ENCODE measurements around the gene ACACB. TPM values are rescaled to one million over a fixed set of nuclear protein-coding genes. Genes with fewer than 3 reads are reported as not detected.

Gene ACACB
- total RNA-seq, 2 donors from 2014 or later: 37.5 to 51.3 TPM

DNA sequence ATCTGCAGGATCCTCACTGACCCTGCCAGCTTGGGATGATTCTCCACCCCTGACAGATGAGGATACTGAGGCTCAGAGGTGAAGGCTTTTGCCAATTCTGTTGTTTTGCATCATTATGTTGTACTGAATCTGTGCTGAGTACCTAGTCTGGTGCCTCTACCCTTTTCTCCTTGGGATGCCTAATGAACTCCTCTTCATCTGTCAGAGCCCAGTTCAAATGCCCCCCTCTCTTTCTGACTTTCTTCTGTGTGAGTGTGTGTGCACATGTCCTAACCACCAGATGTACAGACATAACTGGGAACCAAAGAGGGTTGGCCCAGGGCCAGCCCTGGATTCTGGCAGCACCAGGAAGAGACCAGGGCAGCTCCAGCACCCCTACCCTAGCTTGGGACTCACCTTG, 169.9 kb downstream of the ACACB start:
- DNase-seq (ENCODE audit: low spot score): no peak
- no peaks in the 10 kb centered on the region for H3K36me3 ChIP-seq
- TF ChIP-seq, protein P1, sequence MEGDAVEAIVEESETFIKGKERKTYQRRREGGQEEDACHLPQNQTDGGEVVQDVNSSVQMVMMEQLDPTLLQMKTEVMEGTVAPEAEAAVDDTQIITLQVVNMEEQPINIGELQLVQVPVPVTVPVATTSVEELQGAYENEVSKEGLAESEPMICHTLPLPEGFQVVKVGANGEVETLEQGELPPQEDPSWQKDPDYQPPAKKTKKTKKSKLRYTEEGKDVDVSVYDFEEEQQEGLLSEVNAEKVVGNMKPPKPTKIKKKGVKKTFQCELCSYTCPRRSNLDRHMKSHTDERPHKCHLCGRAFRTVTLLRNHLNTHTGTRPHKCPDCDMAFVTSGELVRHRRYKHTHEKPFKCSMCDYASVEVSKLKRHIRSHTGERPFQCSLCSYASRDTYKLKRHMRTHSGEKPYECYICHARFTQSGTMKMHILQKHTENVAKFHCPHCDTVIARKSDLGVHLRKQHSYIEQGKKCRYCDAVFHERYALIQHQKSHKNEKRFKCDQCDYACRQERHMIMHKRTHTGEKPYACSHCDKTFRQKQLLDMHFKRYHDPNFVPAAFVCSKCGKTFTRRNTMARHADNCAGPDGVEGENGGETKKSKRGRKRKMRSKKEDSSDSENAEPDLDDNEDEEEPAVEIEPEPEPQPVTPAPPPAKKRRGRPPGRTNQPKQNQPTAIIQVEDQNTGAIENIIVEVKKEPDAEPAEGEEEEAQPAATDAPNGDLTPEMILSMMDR (IDR thresholded peaks at IDR 0.05): no peak
- H3K4me1 ChIP-seq (ENCODE audit: control insufficient read depth in 1 of 2, low read depth in 2 of 2): peaks cover 0 to 5% of the 10 kb centered on the region in 2 donors
- H3K9me3 ChIP-seq: no peaks in the 10 kb centered on the region
- H3K4me3 ChIP-seq: no peak overlapping the region
- H3K27ac ChIP-seq: no peak overlapping the region
- no peaks in the 10 kb centered on the region for H3K27me3 ChIP-seq (replicated peaks; ENCODE audit: insufficient read depth)
- no peak for ATAC-seq (ENCODE audit: insufficient number of reproducible peaks, low FRiP score, low read depth)

DNA sequence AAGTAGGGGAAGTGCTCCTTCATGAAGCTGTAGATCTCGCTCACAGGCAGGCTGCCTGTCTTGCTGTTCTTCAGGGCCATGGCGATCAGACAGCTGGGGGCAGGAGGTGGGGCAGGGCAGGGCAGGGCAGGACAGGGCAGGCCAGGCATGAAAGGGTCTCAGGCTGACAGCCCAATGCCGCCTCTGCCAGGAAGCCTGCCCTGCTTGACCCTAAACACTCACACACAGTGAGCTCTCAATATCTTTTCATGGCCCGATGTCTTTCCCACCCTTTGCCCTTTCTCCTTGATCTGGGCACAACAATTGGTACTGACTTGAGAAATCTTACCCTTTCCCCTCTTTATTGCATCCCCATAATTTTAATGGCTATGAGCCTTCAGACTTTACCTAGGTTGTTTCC, 170.3 kb downstream of the ACACB start:
- H3K4me3 ChIP-seq: no peak overlapping the region
- no peak for ATAC-seq (ENCODE audit: insufficient number of reproducible peaks, low FRiP score, low read depth)

DNA sequence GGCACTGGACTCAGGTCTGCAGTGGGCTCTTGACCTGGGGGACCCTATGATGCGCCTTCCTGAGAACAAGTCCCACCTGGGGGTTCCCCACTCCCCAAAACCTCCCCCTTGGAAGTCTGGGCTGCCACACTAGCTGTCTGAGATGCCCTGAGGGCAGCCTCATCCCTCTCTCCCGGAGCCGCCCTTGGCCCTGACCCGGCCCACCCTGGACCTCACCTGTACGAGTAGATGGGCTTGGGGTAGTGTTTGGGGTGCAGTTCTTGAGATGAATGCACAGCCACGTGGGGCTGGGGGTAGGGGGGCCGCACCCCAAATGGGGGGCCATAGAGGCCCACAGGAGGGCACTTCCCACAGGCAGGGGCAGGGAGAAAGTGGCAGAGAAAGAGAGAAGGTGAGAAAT, 170.8 kb downstream of the ACACB start:
- Histone ChIP-seq H3K27me3 (replicated peaks; ENCODE audit: insufficient read depth) (no peaks in the 10 kb centered on the region), H3K4me1 (ENCODE audit: control insufficient read depth in 1 of 2, low read depth in 2 of 2) (peaks cover 0 to 11% of the 10 kb centered on the region in 2 donors), H3K36me3 (no peaks in the 10 kb centered on the region), H3K9me3 (no peaks in the 10 kb centered on the region), H3K27ac (no peak overlapping the region), H3K4me3 (no peak overlapping the region)
- no peak for DNase-seq (ENCODE audit: low spot score)
- TF ChIP-seq, protein P1 (IDR thresholded peaks at IDR 0.05): no peak
- ATAC-seq (ENCODE audit: insufficient number of reproducible peaks, low FRiP score, low read depth): no peak

More for the DNA sequence above, 170.3 kb downstream of the ACACB start:
- Histone ChIP-seq H3K27ac (no peak overlapping the region), H3K4me1 (ENCODE audit: control insufficient read depth in 1 of 2, low read depth in 2 of 2) (peaks cover 0 to 6% of the 10 kb centered on the region in 2 donors), H3K36me3 (no peaks in the 10 kb centered on the region), H3K9me3 (no peaks in the 10 kb centered on the region), H3K27me3 (replicated peaks; ENCODE audit: insufficient read depth) (no peaks in the 10 kb centered on the region)
- DNase-seq (ENCODE audit: low spot score): no peak
- TF ChIP-seq, protein P1 (IDR thresholded peaks at IDR 0.05): no peak

DNA sequence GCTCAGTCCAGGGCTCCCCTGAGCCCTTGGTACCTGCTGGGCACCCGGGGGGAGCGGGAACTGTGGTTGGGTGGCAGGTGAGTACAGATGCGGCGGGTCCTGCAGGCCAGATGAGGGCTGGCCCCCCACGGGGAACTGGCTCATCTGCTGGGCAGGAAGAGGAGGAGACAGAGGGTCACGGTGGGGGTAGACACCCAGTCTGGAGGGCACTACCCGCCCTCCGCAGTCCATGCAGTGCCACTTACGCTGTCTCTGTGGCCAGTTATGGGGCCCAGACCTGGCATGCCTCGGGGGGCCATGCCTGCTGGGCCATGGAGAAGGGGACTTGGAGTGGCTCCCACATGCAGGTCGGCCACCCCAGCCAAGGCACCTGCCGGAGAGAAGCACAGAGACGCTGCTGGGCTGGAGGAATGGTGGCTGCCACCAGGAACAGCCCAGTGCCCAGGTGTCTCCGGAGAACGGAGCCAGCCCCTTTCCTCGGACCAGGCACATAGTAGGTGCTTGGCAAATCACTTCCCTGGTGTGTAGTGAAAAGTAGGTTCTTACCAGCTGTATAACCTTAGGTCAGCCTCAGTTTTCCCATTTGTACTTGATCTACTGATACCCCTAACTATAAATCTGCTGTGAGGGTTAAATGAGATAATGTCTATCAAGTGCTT, 171.6 kb downstream of the ACACB start:
- H3K36me3 ChIP-seq: no peaks in the 10 kb centered on the region
- no peak for ATAC-seq (ENCODE audit: insufficient number of reproducible peaks, low FRiP score, low read depth)
- H3K4me1 ChIP-seq (ENCODE audit: control insufficient read depth in 1 of 2, low read depth in 2 of 2): peaks cover 0 to 11% of the 10 kb centered on the region in 2 donors
- no peak overlapping the region for H3K27ac ChIP-seq
- no peaks in the 10 kb centered on the region for H3K9me3 ChIP-seq
- no peak overlapping the region for H3K4me3 ChIP-seq
- H3K27me3 ChIP-seq (replicated peaks; ENCODE audit: insufficient read depth): no peaks in the 10 kb centered on the region
- DNase-seq (ENCODE audit: low spot score): no peak
- TF ChIP-seq, protein P1 (IDR thresholded peaks at IDR 0.05): no peak

DNA sequence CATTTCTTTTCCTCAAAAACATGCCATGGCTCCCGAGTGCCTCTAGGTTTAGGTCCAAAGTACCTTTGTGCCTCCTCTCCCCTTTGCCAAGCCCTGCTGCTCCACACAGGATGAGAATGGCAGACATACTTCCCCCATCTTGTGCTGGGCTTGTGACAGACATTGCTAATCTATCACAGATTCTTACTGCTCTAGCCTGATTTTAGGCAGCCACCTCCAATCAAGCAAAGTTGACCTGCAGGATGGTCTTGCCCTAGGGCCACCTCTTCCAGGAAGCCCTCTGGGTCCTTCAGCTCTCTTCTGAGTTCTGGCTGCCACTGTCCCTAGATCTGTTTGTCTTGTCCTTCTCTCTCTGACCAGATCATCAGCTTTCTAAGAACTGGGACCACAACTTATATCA, 172.2 kb downstream of the ACACB start:
- Histone ChIP-seq H3K4me1 (ENCODE audit: control insufficient read depth in 1 of 2, low read depth in 2 of 2) (peaks cover 0 to 11% of the 10 kb centered on the region in 2 donors), H3K27me3 (replicated peaks; ENCODE audit: insufficient read depth) (no peaks in the 10 kb centered on the region), H3K27ac (no peak overlapping the region), H3K36me3 (no peaks in the 10 kb centered on the region), H3K4me3 (no peak overlapping the region), H3K9me3 (no peaks in the 10 kb centered on the region)
- TF ChIP-seq, protein P1 (IDR thresholded peaks at IDR 0.05): no peak
- DNase-seq (ENCODE audit: low spot score) (no peak), ATAC-seq (ENCODE audit: insufficient number of reproducible peaks, low FRiP score, low read depth) (no peak)
